Erythroblast (primary cell): ENCODE data around the gene TARM1.

ENCODE experiments used
- DNase-seq, 2 experiments: peaks; one replicate each; lab custom pipeline; 2025; lab: John Stamatoyannopoulos, UW
- GATA1 ChIP-seq: IDR thresholded peaks from 2 replicates; pipeline ENCODE4 v1.6.1; 2011; ENCODE audit warnings: low read depth, mild to moderate bottlenecking, control low read depth, low read length, moderate library complexity
- POLR2A ChIP-seq: IDR thresholded peaks from 2 replicates; pipeline ENCODE4 v1.6.1; 2011; ENCODE audit warnings: mild to moderate bottlenecking, low read length

Gene TARM1

DNA sequence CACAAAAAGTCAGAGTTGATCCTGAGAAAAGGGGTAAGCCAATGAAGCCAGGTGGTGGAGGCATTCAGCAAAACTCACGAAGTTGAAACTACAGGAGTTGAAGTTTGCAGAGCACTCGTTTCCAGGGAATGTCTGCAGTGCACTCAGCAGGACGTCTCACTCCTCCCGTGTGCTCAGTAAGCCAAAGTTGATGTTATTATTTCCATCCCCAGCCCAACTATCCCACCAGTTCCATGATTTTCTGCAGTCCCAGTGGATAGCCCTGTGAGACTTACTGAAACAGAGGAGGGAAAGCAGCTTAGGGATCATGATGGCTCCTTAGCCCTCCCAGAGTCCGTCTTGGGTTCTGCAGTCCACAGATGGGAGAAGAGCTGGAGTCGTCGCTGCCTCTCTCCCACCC, at the start of gene TARM1:
TSS of gene TARM1 (minus strand) at position 334 of the 400 bp plus-strand sequence. CDS start at position 309, 25 bp downstream.
- DNase-seq: no peak
- no peak for TF ChIP-seq GATA1
- no peak for TF ChIP-seq POLR2A

DNA sequence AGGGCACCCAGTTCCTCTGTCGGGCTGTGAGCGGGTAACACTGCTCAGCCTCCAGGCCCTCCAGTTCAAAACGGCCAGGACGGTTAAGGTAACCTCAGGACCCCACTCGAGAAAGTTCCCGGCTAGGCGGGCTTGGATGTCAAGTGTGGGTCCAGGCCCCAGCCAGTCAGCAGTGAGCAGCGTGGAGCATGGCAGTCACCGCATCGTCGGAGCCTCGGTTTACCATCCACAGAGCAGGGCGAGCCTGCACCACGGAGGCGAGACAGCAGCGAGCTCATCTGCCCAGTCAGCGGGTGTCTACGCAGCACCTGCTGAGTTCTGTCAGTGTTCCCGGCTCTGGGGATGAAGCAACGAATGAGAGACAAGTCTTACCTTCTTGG, 48.4 kb upstream of the TARM1 start:
- DNase-seq: no peak
- TF ChIP-seq GATA1 (no peak), POLR2A (no peak)

DNA sequence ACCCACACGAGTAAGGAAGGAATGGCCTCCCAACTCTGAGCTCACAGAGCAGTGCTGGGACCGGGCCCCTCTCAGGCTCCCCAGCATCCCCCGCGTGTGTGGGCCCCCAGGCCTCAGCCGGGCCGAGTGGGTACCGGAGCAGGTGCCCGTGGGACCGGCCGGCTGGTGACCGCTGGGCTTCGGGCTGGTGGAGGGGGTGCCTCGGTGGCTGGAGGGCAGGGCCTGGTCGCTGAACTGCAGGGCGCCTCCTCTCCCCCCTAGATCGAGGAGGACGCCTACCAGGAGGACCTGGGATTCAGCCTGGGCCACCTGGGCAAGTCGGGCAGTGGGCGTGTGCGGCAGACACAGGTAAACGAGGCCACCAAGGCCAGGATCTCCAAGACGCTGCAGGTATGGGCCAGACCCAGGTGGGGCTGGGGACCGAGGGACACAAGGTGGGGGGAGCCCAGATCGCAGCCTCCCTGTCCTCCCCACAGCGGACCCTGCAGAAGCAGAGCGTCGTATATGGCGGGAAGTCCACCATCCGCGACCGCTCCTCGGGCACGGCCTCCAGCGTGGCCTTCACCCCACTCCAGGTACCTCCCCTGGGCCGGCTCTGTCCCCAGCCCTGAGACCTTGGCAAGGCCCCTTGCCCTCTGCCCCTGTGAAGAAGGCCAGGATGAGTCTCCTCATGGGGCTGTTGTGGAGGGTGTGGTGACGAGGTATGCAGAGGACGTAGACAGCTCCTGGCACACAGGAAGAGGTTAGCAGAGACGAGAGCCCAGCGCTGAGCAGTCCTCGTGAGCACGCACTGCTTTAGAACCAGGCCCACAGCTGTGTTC, 47.8 kb upstream of the TARM1 start:
- TF ChIP-seq GATA1 (no peak), POLR2A (no peak)
- DNase-seq: no peak

- no peak for TF ChIP-seq GATA1
- TF ChIP-seq POLR2A: no peak
- no peak for DNase-seq
Measured at GRCh38 chr19:54128441-54128725, 47.2 kb upstream of the TARM1 start.

- DNase-seq: no peak
- TF ChIP-seq GATA1 (no peak), POLR2A (no peak)
Measured at GRCh38 chr19:54127688-54128440, 46.7 kb upstream of the TARM1 start.

GRCh38 chr19:54125713-54126112, 44.5 kb upstream of the TARM1 start:
- TF ChIP-seq GATA1: no peak
- TF ChIP-seq POLR2A: no peak
- no peak for DNase-seq

- no peak for TF ChIP-seq POLR2A
- no peak for TF ChIP-seq GATA1
- no peak for DNase-seq
Measured at GRCh38 chr19:54124393-54124792, 43.2 kb upstream of the TARM1 start.

GRCh38 chr19:54123682-54124081, 42.5 kb upstream of the TARM1 start:
- DNase-seq: no peak
- no peak for TF ChIP-seq GATA1
- no peak for TF ChIP-seq POLR2A

DNA sequence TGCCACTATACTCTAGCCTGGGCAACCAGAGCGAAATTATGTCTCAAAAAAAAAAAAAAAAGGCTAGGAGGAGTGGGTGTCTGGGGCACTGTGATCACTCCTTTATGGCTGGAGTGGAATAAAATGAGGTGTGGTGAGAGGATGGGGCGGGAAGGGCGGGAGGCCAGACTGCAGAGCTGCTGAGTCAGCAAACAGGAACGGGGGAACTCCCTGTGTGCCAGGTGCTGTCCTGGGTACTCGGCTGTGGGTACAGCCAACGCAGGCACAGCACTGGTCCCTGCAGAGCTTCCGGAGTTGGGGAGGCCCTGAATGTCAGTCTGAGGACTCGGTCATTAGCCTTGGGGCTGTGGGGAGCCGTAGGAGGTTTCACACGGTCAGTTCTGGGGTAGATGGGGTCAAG, 40.1 kb upstream of the TARM1 start:
- no peak for TF ChIP-seq POLR2A
- TF ChIP-seq GATA1: no peak
- no peak for DNase-seq

DNA sequence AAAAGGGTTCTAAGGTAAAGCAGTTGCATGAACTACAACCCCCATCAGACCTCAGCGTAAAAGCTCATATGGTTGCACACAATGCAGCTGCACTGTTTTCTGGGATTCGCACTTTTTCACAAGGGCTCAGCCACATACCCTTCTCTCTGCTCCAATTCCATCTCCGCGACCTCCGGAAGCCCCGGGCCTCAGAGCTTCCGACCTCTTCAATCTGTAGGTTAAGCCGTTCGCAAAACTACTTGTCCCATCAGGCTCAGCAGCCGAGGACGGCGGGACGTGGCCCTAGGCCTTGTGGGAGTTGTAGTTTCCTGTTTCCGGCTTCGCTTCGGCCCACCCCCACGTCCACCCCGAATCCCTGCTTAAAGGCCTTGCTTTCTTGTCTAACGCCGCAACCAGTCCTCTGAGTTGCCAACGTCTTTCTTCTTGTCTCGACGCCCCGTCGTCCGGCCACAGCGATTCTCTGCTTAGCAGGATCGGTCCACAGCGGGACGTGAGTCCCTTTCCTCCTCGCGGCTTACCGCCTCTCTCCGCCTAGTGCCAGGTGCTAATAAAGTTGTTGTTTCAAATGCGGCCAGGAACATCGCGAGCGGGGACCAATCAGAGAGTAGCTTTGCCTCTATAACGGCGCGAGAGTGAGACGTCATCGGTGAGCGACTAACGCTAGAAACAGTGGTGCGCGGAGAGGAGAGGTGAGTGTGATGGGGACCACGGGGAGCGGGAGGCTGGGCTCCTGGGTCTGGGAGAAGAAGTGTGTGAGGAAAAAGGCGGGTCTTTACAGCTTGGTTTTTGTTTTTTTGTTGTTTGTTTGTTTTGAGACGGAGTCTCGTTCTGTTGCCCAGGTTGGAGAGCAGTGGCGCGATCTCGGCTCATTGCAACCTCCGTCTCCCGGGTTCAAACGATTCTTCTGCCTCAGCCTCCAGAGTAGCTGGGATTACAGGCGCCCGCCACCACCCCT, 34.2 kb upstream of the TARM1 start, which contains the start of the genes PRPF31 and TFPT:
TSS of gene PRPF31 (plus strand) at position 646 of the 955 bp plus-strand sequence. CDS start 2,525 bp downstream, outside the sequence.
TSS of gene TFPT (minus strand) at position 549 of the 955 bp plus-strand sequence. CDS start at position 161, 388 bp downstream.
- peak; percentile 84 for TF ChIP-seq POLR2A
- no peak for TF ChIP-seq GATA1
- DNase-seq: peak; percentile 98 to 99

DNA sequence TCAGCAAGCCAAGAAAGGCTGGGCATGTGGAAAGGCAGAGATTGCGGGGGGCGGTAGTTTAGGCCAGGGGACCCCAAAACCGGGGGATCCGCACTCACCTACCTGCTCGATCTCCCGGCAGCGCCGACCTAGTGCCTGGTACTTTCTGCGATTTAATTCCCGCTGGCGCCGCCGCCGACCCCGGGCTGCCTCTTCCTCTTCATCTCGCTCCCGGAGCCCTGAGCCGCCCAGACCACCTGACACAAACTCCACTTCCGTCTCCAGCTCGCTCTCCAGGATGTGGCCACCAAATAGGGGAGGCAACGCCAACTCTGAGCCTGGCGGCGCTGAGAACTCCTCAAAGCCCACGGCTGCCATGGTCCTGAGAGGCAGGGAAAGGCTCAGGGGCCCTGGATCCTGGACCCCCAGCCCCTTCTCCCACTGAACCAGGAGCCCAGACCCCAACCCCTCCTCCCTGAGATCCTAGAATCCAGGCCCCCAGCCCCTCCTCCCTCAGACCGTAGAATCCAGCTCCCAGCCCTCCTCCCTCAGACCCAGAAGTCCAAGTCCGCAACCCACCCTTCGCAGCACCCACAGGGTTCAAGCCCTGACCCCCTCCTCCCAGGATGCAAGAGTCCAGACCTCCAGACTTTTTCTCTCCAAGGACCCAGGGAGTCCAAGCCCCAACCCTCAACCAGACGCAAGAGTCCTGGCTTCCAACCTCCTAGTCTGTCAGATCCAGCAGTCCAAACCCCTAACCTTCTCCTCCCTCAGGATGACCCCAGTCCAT, 33.4 kb upstream of the TARM1 start:
- DNase-seq: no peak
- TF ChIP-seq POLR2A: peak; percentile 32
- no peak for TF ChIP-seq GATA1

- no peak for DNase-seq
- TF ChIP-seq GATA1: no peak
Measured at GRCh38 chr19:54109651-54110050, 28.5 kb upstream of the TARM1 start.
